ENCODE data around the gene NTN3. TPM values are rescaled to one million over a fixed set of nuclear protein-coding genes. Genes with fewer than 3 reads are reported as not detected.

NTN3 gene
- total RNA-seq, 2 donors from 2014 or later: 1.4 TPM; not detected in 1

- Histone ChIP-seq H3K9me3 (no peaks in the 10 kb centered on the region), H3K4me1 (replicated peaks) (peaks cover 31% of the 10 kb centered on the region), H3K4me3 (peak overlapping the region; percentile 100), H3K36me3 (no peaks in the 10 kb centered on the region), H3K27me3 (replicated peaks; ENCODE audit: insufficient read depth) (no peaks in the 10 kb centered on the region), H3K27ac (peak overlapping the region; percentile 98)
- no peak for TF ChIP-seq POLR2AphosphoS5 (IDR thresholded peaks at IDR 0.05)
- TF ChIP-seq CTCF (IDR thresholded peaks at IDR 0.05): peak in 1 of 4 experiments; percentile 7
- no peak for TF ChIP-seq POLR2A (IDR thresholded peaks at IDR 0.05)
- under 1% methylated on average over 26 of the region's 63 CpGs for WGBS
- no peak for DNase-seq (ENCODE audit: low spot score)
- intact Hi-C loops (cut with DNase I): loop anchor here (2.0 kb wide), 1 partner anchor 20 kb away; no protein-coding TSS in a partner anchor
Measured at GRCh38 chr16:2514333-2515179, 43.5 kb downstream of the NTN3 start.

GRCh38 chr16:2515180-2515851 lies 44.2 kb downstream of the NTN3 start:
- peaks cover 34% of the 10 kb centered on the region for H3K4me1 ChIP-seq (replicated peaks)

GRCh38 chr16:2516391-2517240 lies 45.5 kb downstream of the NTN3 start:
- H3K27me3 ChIP-seq (replicated peaks; ENCODE audit: insufficient read depth): no peaks in the 10 kb centered on the region
- DNase-seq (ENCODE audit: low spot score): no peak
- H3K27ac ChIP-seq: peak overlapping the region; percentile 19 to 20
- H3K36me3 ChIP-seq: no peaks in the 10 kb centered on the region
- H3K9me3 ChIP-seq: no peaks in the 10 kb centered on the region
- H3K4me3 ChIP-seq: no peak overlapping the region
- intact Hi-C loops (cut with DNase I): no loop called here
- H3K4me1 ChIP-seq (replicated peaks): peaks cover 38% of the 10 kb centered on the region
- 55% methylated on average over 11 of the region's 11 CpGs for WGBS
- TF ChIP-seq CTCF (IDR thresholded peaks at IDR 0.05): no peak
- TF ChIP-seq POLR2A (IDR thresholded peaks at IDR 0.05): no peak
- no peak for TF ChIP-seq POLR2AphosphoS5 (IDR thresholded peaks at IDR 0.05)

More at GRCh38 chr16:2515180-2515851, 44.2 kb downstream of the NTN3 start:
- WGBS: 27% methylated on average over 14 of the region's 14 CpGs
- intact Hi-C loops (cut with DNase I): loop anchor here (2.0 kb wide), 1 partner anchor 19 kb away; no protein-coding TSS in a partner anchor
- DNase-seq (ENCODE audit: low spot score): no peak
- TF ChIP-seq CTCF (IDR thresholded peaks at IDR 0.05): no peak
- no peak for TF ChIP-seq POLR2AphosphoS5 (IDR thresholded peaks at IDR 0.05)
- TF ChIP-seq POLR2A (IDR thresholded peaks at IDR 0.05): peak; percentile 12
- peak overlapping the region; percentile 98 for H3K27ac ChIP-seq
- no peaks in the 10 kb centered on the region for H3K36me3 ChIP-seq
- H3K9me3 ChIP-seq: no peaks in the 10 kb centered on the region
- no peaks in the 10 kb centered on the region for H3K27me3 ChIP-seq (replicated peaks; ENCODE audit: insufficient read depth)
- peak overlapping the region; percentile 100 for H3K4me3 ChIP-seq

GRCh38 chr16:2517954-2518605 lies 47.0 kb downstream of the NTN3 start:
- peaks cover 38% of the 10 kb centered on the region for H3K4me1 ChIP-seq (replicated peaks)
- TF ChIP-seq POLR2AphosphoS5 (IDR thresholded peaks at IDR 0.05): no peak
- TF ChIP-seq CTCF (IDR thresholded peaks at IDR 0.05): no peak
- no peak for TF ChIP-seq POLR2A (IDR thresholded peaks at IDR 0.05)

More at GRCh38 chr16:2517954-2518605, 47.0 kb downstream of the NTN3 start:
- H3K36me3 ChIP-seq: no peaks in the 10 kb centered on the region
- intact Hi-C loops (cut with DNase I): no loop called here
- no peak overlapping the region for H3K4me3 ChIP-seq
- no peaks in the 10 kb centered on the region for H3K27me3 ChIP-seq (replicated peaks; ENCODE audit: insufficient read depth)
- no peak overlapping the region for H3K27ac ChIP-seq
- H3K9me3 ChIP-seq: no peaks in the 10 kb centered on the region
- DNase-seq (ENCODE audit: low spot score): no peak
- 78% methylated on average over 12 of the region's 12 CpGs for WGBS
